Activated naive CD4-positive, alpha-beta T cell treated with anti-CD3 and anti-CD28 coated beads for 36 hours (primary cell): ENCODE measurements around the gene DRC7. TPM values are rescaled to one million over a fixed set of nuclear protein-coding genes. Genes with fewer than 3 reads are reported as not detected.
"Not testable (repeated sequence)": the region's sequence is repeated elsewhere in the genome, so short reads cannot be mapped to it uniquely, and the experiment has no call there.

Experiments used
- CTCF ChIA-PET: fragments of 350-600 bp; sonication (Branson Sonifier 250); formaldehyde crosslinking; loops from one replicate; lab custom pipeline; 2021; ENCODE audit warnings: antibody characterized with exemption; lab: Charles Lee
- DNase-seq: peaks from one replicate; pipeline ENCODE4 v3.0.0-alpha.2; 2020
- H3K27ac Mint-ChIP-seq: one replicate; pipeline ENCODE4 v1.8.0; 2021; ENCODE audit warnings: mild to moderate bottlenecking, mixed read lengths
- H3K27me3 Mint-ChIP-seq: one replicate; pipeline ENCODE4 v1.8.0; 2021; ENCODE audit warnings: low read depth, mixed read lengths
- H3K36me3 Mint-ChIP-seq: one replicate; pipeline ENCODE4 v1.8.0; 2021; ENCODE audit warnings: low read depth, mixed read lengths
- H3K4me1 Mint-ChIP-seq: one replicate; pipeline ENCODE4 v1.8.0; 2021; ENCODE audit warnings: low read depth, mixed read lengths
- H3K4me3 Mint-ChIP-seq: one replicate; pipeline ENCODE4 v1.8.0; 2021; ENCODE audit warnings: mild to moderate bottlenecking, moderate library complexity, mixed read lengths
- H3K9me3 Mint-ChIP-seq: one replicate; pipeline ENCODE4 v1.8.0; 2021; ENCODE audit warnings: mixed read lengths
- intact Hi-C: fragments of 100-400 bp; cut with micrococcal nuclease; formaldehyde crosslinking; loops from one replicate; pipeline ENCODE4 v1.15.1; 2023
- microRNA-seq: library from miRNA; unstranded; fragments of <30 nt; microRNA quantifications from one replicate; pipeline ENCODE4 v1.2.0, GENCODE V29; 2022; ENCODE audit warnings: borderline microRNAs expressed, borderline replicate concordance
- total RNA-seq, 2 experiments: library from RNA; stranded (reverse); gene quantifications; one replicate each; pipeline ENCODE4 v1.2.3, GENCODE V29; 2021

DRC7 gene
- total RNA-seq, 2 experiments from 2014 or later = 0.49 TPM; not detected in 1

DNA sequence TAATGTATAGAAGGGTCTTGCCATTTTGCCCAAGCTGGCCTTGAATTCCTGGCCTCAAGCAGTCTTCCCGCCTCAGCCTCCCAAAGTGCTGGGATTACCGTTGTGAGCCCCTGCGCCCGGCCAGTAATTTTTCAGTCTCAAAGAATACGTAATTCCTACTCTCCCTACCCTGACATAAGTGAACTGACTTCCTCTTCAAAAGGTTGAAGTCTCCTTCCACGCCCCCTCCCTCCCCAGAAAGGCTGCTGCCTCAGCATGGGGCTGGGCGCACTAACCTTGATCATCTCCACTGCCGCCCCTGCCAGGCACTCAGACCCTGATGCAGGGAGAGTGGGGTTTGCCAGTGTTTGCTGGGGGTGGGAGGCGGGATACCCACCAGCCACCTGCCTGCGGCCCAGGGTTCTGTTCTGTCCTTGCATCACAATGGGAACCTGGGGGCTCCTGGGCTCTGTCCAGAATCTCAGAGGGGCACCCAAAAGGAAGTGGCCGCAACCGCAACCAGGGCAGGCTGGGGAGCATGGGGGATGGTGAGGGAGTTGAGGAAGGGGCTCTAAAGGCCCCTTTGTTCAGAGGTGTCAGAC, 80.2 kb downstream of the DRC7 start:
- DNase-seq = no peak
- CTCF ChIA-PET = no interaction called here
- no peak overlapping the region for H3K27ac Mint-ChIP-seq
- intact Hi-C loops = no loop called here
- peaks cover 2% of the 10 kb centered on the region for H3K4me1 Mint-ChIP-seq
- no peaks in the 10 kb centered on the region for H3K9me3 Mint-ChIP-seq
- no peaks in the 10 kb centered on the region for H3K36me3 Mint-ChIP-seq
- H3K4me3 Mint-ChIP-seq = no peak overlapping the region
- no peaks in the 10 kb centered on the region for H3K27me3 Mint-ChIP-seq

DNA sequence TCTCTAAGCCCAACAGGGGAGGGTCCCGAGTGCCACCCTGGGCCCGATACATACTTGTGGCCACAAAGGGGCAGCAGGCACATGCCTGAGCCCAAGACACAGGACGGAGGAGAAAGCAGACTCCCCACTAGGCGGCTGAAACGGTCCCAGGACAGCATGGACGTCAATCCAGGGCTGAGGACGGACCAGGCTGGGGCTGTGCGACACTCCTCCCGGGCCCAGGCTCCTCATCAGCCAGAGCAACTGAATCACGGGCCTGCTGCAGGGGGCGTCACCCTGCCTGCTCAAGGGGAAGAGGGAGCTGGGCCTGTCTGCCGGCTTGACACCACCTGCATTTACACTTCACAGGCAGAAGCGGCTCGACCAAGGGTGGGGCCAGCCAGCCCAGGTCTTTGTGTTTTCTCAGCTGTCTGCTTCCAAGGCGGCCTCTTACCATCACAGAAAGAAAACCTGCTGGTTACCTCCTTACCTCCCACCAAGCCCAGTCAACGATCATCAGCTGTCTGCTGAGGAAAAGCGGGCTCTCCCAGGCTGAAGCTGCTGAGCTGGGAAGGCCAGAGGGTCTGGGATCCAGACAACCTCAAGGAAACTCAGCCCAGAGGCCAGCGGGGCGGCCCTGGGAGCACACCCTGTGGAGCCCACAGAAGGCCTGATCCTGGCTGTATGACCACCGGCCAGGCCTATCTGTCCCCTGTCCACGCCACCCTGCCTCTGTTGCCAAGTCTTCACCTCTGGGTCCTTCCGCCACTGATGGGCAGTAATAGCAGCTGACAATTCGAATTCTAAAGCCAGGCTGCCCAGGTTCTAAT, 81.3 kb downstream of the DRC7 start:
- intact Hi-C loops = no loop called here
- CTCF ChIA-PET = no interaction called here
- Mint-ChIP-seq H3K4me1 (peaks cover 2% of the 10 kb centered on the region), H3K4me3 (no peak overlapping the region), H3K27me3 (no peaks in the 10 kb centered on the region), H3K9me3 (no peaks in the 10 kb centered on the region), H3K36me3 (no peaks in the 10 kb centered on the region), H3K27ac (no peak overlapping the region)
- no peak for DNase-seq

GRCh38 chr16:57778658-57779057, 84.1 kb downstream of the DRC7 start:
- H3K27me3 Mint-ChIP-seq = no peaks in the 10 kb centered on the region
- H3K4me3 Mint-ChIP-seq = no peak overlapping the region
- CTCF ChIA-PET = no interaction called here
- no peaks in the 10 kb centered on the region for H3K9me3 Mint-ChIP-seq
- intact Hi-C loops = no loop called here
- no peaks in the 10 kb centered on the region for H3K36me3 Mint-ChIP-seq
- no peak overlapping the region for H3K27ac Mint-ChIP-seq
- no peak for DNase-seq
- peaks cover 2% of the 10 kb centered on the region for H3K4me1 Mint-ChIP-seq

DNA sequence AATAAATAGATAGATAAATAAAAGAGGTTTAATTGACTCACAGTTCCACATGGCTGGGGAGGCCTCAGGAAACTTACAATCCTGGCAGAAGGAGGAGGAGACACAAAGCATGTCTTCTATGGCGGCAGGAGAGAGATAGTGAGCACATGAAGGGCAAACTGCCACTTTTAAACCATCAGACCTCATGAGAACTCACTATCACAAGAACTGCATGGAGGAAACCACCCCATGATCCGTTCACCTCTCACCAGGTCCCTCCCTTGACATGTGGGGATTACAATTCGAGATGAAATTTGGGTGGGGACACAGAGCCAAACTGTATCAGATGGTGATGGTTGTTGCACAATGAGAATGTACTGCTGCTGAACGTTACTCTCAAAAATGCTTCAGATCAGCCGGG, 85.2 kb downstream of the DRC7 start:
- H3K27me3 Mint-ChIP-seq, intact Hi-C loops, DNase-seq, H3K36me3 Mint-ChIP-seq, CTCF ChIA-PET, H3K9me3 Mint-ChIP-seq, H3K4me1 Mint-ChIP-seq, H3K27ac Mint-ChIP-seq, H3K4me3 Mint-ChIP-seq: not testable (repeated sequence)

GRCh38 chr16:57781349-57781740, 86.7 kb downstream of the DRC7 start:
- intact Hi-C loops = no loop called here
- no peak for DNase-seq
- no peaks in the 10 kb centered on the region for H3K9me3 Mint-ChIP-seq
- no peak overlapping the region for H3K27ac Mint-ChIP-seq
- peaks cover 2% of the 10 kb centered on the region for H3K4me1 Mint-ChIP-seq
- no peaks in the 10 kb centered on the region for H3K36me3 Mint-ChIP-seq
- CTCF ChIA-PET = no interaction called here
- H3K4me3 Mint-ChIP-seq = no peak overlapping the region
- no peaks in the 10 kb centered on the region for H3K27me3 Mint-ChIP-seq

Small RNAs within 50 kb of the gene (microRNA-seq; reads per million reads assigned to microRNA genes)
- gene MIR6772 = not detected

Other genes with a start within 250 kb of the DRC7 start
- gene CIAPIN1, start 247.4 kb upstream of the DRC7 start, total RNA-seq = 10 to 100 TPM; 29.5 to 31.0 TPM
- 10 to 100 TPM; 30.6 TPM for gene COQ9, start 247.3 kb upstream of the DRC7 start, total RNA-seq
- 10 to 100 TPM; 49.4 to 53.0 TPM for gene POLR2C, start 232.1 kb upstream of the DRC7 start, total RNA-seq
- 1 to 10 TPM; 5.0 to 6.2 TPM for gene DOK4, start 208.3 kb upstream of the DRC7 start, total RNA-seq
- 1 to 10 TPM; 7.1 to 7.7 TPM for gene CCDC102A, start 158.2 kb upstream of the DRC7 start, total RNA-seq
- gene ADGRG5, start 152.2 kb upstream of the DRC7 start, total RNA-seq = 1 to 10 TPM; 1.0 to 1.2 TPM
- 1 to 10 TPM in 1 of 2 experiments, under 1 TPM in 1; 0.93 to 1.0 TPM for gene ADGRG1, start 66.2 kb upstream of the DRC7 start, total RNA-seq
- under 1 TPM in 1 of 2 experiments, not detected in 1; 0.14 TPM for gene ADGRG3, start 26.5 kb upstream of the DRC7 start, total RNA-seq
- 10 to 100 TPM; 25.5 to 30.0 TPM for gene KATNB1, start 41.0 kb downstream of the DRC7 start, total RNA-seq
- under 1 TPM in 1 of 2 experiments, not detected in 1; 0.12 TPM for gene KIFC3, start 107.7 kb downstream of the DRC7 start, total RNA-seq